HG02970 (cell line): ENCODE results near the gene ZSCAN18.

Experiments used
- ATAC-seq: cut with Tn5 transposase; IDR thresholded peaks from one replicate; pipeline ENCODE4 v1.9.1; 2021; ENCODE audit warnings: mild to moderate bottlenecking, moderate library complexity, moderate number of reproducible peaks; ENCODE audit not compliant: unreplicated experiment, low FRiP score

ZSCAN18 gene

DNA sequence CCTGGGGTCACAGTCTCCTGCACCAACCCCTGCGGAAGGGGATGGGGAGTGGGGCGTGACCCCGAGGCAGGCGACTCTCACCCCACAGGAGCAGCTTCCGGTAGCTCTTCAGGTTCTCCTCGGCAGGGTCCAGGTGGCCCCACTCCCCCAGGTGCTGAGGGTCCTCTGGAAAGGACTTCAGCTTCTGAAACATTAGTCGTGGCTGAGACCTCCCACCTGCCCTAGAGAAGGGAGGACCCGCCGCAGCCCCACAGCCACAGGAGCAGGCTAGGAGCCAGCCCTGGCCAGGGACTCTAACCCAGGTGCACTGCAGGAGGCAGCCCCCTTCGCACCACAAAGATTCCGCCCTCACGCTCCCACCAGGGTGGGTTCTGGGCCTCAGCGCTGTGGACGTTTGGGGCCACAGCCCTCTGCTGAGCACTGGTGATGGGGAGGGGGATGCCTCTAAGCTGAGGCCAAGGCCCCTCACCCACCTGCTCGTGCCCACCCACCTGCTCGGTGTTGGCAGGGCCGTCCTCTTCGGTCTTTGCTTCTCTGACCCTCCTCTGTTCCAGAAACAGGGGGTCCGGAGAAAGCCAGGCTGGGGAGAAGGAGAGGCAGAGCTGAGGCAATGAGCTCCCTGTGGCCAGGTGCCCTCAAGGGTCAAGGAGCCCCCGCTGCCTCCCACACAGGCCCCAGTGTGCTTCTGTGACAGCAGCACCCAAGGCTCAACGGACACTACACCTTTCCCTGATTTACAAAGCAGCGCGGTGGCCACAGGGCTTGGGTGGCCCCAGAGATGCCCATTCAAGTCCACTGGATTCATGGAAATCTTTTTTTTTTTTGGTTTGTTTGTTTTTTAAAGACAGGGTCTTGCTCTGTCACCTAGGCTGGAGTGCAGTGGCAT, 11.0 kb downstream of the ZSCAN18 start:
- no peak for ATAC-seq

DNA sequence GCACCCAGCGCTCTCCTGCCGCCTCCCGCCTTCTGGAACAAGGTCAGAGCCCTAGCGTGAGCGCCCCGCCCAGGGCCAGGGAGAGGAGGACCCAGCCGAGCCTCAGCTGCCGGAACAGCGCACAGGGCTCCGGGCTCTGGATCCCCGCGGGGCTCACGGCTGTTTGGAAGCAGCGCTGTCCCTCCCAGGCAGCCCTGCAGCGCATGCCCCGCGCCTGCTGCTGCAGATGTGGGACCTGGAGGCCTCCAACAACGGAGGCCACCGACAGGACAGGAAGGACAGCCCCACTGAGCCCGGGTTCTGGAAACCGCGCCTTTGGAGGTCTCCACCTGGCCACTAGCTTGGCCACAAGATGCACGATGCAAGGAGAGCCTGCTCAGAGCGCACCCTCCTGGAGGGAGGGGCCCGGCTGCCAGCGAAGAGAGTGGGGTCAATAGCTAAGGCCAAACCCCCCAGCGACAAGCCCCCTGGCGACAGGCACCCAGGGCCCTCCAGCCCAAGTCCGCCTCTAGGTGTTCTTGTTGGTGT, 12.6 kb downstream of the ZSCAN18 start:
- no peak for ATAC-seq

DNA sequence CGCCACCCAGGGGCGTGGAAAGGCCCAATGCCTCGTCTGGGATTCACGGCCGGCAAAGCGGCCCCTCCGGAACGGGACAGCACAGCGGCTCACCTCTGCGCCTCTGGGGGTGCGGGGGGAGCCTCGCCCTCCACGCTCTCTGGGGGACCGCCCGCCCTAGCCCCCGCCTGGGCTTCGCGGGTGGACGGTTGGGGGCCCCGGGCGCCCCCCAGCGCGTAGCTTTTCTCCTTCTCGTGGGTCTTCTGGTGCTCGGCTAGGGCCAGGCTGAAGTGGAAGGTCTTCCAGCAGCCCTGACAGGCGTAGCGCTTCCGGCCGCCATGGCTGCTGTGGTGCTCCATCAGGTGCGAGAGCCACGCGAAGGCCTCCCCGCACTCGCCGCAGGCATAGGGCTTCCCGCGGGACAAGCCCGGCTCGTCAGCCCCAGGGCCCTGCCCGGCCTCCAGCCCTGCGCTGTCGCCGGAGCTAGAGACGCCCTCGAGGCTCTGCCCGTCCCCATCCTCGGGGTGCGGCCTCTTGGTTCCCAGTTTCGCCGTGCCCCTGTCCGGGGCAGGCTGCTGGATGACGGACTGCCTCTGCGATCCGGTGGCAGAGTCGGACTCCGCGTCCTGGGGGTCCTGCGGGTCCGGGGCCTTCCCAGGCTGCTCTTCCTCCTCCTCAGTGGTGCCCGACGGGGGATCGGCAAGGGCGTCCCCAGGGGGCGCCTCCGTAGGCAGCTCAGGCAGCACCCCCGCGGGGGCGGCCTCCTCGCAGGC, 13.3 kb downstream of the ZSCAN18 start:
- ATAC-seq = no peak

DNA sequence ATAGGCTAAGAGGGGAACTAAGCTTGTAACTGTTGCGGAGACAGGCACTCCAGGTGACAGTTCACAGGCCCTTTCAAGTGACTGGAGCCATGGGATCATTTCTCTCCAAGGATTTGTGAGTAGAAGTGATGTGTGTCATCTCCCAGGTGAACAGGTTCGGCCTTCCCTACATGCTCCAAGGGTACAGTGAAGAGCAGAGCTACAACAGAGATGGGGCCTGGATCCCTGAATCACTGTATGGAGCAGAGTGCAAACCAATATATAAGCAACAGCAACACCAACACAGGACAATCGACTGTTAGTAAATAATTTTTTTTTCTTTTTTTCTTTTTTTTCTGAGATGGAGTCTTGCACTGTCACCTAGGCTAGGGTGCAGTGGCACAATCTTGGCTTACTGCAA, 15.0 kb downstream of the ZSCAN18 start:
- no peak for ATAC-seq

DNA sequence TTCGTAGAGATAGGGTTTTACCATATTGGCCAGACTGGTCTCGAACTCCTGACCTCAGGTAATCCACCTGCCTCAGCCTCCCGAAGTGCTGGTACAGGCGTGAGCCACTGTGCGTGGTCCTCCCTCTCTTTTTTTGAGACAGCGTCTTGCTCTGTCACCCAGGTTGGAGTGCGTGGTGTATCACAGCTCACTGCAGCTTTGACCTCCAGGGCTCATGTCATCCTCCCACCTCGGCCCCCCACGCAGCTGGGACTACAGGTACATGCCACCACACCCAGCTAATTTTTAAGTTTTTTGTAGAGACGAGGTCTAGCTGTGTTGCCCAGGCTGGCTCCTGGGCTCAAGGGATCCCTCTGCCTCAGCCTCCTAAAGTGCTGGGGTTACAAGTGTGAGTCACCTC, 18.2 kb downstream of the ZSCAN18 start:
- no peak for ATAC-seq

DNA sequence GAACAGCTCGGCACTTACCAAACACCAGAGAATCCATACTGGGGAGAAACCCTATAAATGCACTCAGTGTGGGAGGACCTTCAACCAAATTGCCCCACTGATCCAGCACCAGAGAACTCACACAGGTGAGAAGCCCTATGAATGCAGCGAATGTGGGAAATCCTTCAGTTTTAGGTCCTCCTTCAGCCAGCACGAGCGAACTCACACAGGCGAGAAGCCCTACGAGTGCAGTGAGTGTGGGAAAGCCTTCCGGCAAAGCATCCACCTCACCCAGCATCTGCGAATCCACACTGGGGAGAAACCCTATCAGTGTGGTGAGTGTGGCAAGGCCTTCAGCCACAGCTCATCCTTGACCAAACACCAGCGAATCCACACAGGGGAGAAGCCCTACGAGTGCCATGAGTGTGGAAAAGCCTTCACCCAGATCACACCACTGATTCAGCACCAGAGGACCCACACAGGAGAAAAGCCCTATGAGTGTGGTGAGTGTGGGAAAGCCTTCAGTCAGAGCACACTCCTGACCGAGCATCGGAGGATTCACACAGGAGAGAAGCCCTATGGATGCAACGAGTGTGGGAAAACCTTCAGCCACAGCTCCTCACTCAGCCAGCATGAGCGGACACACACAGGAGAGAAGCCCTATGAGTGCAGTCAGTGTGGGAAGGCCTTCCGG, 30.7 kb downstream of the ZSCAN18 start:
- no peak for ATAC-seq

DNA sequence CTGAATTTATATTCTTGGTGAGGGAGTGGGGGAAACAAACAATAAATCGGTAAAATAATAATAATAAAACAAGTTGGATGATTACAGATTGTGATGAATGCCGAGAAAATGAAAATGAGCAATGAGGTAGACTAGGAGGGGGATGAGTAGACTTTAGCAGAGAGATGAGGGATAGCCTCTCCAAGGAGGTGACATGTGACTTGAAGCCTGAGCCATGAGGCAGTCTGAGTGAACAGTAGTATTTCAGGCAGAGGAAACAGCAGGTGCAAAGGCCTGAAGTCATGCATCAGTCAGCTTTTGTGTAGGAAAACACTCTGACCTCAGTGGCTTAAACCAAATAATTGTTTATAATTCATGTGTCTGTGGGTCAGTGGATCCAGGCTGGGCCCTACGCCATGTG, 34.3 kb downstream of the ZSCAN18 start:
- no peak for ATAC-seq

DNA sequence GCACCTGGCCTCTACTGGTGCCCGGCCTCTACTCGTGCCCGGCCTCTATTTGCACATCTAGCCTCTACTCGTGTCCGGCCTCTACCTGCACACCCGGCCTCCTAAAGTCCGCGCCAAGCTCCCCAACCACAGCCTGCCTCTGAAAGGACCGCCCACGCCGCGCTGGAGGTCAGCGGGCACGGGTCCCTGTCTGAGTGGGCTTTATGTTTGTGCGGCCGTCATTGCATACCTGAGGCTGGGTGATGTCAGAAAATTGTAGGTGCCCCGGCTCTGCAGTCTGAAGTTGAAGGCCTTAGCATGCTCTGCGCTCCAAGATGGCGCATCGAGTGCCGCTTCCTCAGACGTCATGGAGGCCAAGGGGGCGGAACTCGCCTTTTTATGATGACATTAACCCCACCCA, 37.8 kb downstream of the ZSCAN18 start:
- no peak for ATAC-seq

DNA sequence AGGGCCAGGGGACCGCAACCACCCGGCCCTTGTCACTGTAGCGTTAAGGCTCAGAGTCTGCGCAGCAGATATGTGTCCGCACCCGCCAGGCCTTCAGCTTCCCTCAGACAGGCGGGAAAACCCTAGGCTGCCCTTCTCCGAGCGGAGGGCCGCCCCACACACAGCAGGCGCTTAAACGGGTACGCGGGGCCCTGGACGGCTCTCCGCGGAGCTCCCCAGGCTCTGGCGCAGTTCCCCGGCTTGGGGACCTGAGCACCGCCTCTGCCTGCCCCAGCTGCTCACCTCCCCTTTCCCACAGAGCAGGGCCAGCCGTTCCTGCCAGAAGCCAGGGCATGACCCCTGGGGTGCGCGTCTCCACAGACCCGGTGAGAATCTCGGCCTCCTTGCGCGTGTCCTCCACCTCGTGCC, 38.4 kb downstream of the ZSCAN18 start:
- no peak for ATAC-seq

DNA sequence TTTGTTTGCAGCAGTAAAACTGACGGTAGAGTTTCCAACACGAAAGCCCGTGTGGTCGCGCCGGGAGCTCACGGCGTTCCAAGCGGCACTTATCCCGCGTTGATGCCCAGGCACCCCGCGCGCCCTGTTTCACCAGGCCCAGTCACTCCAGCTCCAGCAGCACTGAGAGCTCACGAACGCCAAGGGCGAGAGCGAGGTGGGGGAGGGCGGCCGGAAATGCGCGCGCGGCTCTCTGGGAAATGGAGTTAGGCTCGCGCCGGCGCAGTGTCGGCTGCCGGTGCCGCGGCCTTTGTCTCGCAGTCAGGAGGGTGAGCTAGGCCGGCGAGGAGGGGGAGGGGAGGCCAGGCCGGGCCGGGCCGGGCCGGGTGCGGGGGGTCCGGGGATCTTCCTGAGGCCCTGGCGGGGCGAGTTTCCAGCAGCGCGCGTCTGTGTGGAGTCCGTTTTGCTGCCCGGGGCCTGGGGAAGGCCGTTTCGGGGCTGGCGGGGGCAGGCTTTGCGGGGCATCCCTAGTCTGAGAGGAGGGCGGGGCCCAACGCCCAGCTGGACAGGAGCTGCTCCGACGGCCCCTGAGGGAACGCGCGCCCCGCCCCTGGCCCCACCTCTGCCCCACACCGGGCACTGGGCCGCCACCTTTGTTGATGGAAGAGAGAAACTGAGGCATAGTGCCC, 38.9 kb downstream of the ZSCAN18 start, which contains the start of gene ZNF135:
Gene ZNF135, plus strand, starts transcription at position 280 of the 668 bp plus-strand sequence. CDS start 721 bp downstream, outside the sequence.
- ATAC-seq = no peak

DNA sequence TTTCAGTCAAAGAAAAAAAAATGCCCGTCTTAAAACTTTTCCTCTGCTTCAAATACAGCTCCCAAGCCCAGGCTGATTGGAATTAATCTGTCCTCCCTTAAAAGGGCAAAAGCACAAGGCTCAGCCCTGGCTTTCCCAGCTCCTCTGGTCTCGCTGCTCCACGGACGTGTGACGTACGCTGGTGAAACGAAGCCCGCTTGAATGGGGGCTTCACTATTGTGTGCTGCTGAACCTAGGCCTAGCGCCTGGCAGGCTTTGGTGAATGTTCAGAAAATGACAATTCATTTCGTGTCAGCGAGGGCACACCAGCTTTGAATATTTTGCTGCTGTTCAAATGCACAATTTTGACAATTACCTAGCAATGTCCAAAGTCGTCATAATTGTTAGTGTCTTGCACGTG, 39.6 kb downstream of the ZSCAN18 start:
- ATAC-seq = no peak

DNA sequence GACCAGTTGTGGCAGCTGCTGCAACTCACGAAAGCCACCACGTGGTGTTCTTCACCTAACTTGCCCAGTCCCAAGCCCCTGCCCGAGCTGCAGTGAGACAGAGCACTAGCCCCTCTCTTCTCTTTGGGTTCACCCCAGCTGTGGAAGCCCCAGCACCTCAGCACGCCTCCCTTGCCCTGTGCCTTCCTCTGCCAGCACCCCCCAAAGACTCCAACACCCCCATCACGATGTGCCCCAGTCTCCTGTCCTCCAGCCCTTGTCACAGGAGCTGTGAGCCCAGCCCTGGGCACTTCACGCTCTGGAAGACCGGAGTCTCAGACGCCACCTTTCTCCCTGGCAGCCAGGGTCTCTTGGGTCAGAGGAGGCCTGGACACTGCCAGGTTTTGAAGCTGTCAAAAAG, 41.2 kb downstream of the ZSCAN18 start:
- ATAC-seq = no peak

DNA sequence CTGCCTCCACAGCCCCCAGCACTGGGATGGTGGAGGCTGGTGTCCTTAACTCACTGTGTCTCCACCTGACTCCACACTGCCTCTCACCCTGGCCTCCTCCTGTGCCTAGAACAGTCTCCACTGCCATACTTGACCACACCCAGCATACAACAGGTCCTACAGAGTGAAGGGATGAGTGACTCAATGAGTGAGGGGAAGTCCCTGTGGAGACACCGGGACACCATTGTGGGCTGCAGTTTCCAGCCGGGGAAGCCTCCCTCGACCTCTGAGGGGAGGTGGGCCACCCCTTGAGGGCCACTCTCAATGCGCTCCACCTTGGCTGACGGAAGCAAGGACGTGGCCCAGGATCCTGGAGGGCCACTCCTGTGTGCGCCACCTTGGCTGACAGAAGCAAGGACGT, 41.8 kb downstream of the ZSCAN18 start:
- no peak for ATAC-seq

DNA sequence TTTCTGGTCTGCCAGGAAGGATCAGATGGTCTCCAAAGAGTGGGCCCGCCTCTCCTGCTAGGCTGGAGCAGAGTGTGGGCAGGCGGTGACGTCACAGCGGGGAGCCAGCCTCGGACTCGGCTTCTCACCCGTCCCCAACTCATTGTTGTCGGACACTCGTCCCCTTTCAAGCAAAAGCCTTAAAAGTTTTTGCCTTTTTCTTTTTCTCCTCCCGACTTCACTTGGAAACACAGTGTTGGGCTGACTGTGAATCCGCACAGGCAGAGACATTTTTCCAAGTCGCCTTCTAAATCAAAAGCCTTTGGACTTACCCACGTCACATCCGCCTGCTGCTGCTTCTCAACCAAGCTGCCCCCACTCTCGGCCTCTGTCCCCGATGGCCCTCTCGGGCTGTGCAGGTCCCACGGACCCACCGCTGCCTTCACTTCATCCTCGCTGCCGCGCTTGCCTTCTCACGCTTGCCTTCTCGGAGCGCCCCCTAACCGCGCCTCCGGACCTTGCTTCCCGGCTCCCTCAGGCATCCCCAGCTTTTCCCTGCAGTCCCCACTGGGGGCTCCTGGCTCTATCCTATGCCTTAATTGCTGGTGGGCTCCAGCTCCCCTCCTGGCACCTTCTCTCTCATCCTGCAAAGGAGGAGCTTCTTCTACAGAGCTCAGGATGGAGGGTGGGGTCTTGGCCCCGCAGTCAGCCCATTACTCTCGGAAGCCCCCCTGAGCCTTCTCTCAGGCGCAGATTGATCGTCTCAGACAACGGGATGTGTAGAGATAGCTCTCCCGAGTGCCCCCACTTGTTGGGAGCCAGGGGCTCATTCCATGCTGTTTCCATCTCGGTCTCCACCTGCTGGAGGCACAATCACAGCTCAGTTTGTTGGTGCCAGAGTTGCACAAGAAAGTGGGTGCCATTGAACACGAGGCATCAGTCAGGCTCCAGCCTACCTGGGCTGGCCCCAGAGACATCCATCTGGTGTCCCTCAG, 42.8 kb downstream of the ZSCAN18 start:
- ATAC-seq = no peak

DNA sequence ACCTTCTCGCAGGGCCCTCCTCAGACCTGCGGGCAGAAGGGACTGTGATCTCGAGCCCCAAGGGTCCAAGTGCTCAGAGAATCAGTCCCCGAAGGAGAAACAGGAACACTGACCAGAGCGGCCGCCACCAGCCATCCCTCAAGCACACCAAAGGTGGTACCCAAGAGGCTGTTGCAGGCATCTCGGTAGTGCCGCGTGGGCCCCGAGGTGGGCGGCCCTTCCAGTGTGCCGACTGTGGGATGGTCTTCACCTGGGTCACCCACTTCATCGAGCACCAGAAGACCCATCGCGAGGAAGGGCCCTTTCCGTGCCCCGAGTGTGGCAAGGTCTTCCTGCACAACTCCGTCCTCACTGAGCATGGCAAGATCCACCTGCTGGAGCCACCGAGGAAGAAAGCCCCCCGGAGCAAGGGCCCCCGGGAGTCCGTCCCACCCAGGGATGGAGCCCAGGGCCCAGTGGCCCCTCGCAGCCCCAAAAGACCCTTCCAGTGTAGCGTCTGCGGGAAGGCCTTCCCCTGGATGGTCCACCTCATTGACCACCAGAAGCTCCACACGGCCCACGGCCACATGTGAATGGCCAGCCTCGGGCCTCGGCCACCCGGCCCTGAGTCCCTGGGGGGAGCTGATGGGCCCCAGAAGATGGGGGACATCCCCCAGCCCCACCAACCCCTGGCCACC, 44.4 kb downstream of the ZSCAN18 start:
- ATAC-seq = no peak

DNA sequence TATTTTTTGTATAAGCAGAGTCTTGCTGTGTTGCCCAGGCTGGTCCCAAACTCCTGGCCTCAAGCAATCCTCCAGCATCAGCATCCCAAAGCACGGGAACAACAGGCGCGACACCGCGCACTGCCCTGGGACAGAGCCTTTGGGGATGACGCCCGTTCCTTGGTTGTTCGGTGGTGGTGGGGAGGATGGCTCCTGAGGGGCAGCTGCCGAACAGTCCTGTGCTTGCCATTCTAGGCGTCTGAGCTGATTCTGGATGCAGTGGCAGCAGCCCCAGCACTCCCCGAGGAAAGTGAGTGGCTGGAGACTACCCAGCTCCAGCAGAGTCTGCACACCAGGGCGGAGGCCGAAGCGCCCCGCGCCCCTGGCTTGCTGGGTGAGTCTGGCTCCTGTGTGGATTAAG, 45.8 kb downstream of the ZSCAN18 start:
- ATAC-seq = no peak

DNA sequence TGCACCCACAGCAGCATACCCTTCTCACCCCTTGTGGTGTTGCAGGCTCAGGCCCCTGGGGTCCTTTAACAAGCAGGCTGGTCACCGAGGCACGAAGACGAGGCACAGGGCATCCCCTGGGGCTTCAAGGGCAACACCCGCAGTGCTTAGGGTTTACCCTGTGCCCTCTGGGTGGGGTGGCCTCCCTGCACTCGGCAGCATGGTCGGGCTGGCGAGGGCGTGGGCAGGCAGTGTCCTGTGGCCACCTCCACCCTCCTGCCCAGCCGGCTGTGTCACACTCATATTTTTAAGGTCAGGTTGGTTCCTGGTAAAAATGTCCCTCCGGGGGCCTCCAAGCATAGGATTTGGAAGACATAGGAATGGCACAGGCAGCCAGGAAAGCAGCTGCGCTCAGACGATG, 50.4 kb downstream of the ZSCAN18 start:
- ATAC-seq = no peak

DNA sequence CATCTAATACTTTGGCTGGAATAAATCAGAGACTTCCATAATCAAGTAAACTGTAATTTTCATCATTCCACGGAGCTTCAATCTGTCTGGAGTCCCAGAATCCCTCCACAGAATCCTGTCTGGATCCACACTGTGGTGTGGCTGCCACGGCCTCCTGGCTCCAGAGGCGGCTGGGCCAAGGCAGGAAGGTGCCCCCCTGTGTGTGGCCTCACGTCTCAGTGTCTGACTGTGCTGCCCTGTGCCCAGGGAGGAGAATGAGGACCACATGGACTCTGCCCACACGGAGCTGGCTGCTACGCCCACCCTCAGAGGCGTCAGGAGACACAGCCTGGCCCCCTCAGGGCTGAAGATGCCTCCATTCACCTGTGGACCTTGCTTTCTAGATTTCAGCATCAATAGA, 51.2 kb downstream of the ZSCAN18 start:
- no peak for ATAC-seq
